Activated naive CD8-positive, alpha-beta T cell (primary cell): ENCODE results near the gene GTPBP10.
A peak's percentile ranks its signal among the peaks of the same experiment; 100 is the strongest.
"Not testable (repeated sequence)": the region's sequence is repeated elsewhere in the genome, so short reads cannot be mapped to it uniquely, and the experiment has no call there.

Experiments
- H3K27ac Mint-ChIP-seq: one replicate; pipeline ENCODE4 v1.8.0; 2021; ENCODE audit warnings: mixed read lengths
- H3K27me3 Mint-ChIP-seq: one replicate; pipeline ENCODE4 v1.8.0; 2021; ENCODE audit warnings: mixed read lengths
- H3K36me3 Mint-ChIP-seq: one replicate; pipeline ENCODE4 v1.8.0; 2021; ENCODE audit warnings: mixed read lengths
- H3K4me1 Mint-ChIP-seq: one replicate; pipeline ENCODE4 v1.8.0; 2021; ENCODE audit warnings: low read depth, mixed read lengths
- H3K4me3 Mint-ChIP-seq: one replicate; pipeline ENCODE4 v1.8.0; 2021; ENCODE audit warnings: mild to moderate bottlenecking, mixed read lengths
- H3K9me3 Mint-ChIP-seq: one replicate; pipeline ENCODE4 v1.8.0; 2021; ENCODE audit warnings: low read depth, mixed read lengths

Gene GTPBP10, protein sequence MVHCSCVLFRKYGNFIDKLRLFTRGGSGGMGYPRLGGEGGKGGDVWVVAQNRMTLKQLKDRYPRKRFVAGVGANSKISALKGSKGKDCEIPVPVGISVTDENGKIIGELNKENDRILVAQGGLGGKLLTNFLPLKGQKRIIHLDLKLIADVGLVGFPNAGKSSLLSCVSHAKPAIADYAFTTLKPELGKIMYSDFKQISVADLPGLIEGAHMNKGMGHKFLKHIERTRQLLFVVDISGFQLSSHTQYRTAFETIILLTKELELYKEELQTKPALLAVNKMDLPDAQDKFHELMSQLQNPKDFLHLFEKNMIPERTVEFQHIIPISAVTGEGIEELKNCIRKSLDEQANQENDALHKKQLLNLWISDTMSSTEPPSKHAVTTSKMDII

DNA sequence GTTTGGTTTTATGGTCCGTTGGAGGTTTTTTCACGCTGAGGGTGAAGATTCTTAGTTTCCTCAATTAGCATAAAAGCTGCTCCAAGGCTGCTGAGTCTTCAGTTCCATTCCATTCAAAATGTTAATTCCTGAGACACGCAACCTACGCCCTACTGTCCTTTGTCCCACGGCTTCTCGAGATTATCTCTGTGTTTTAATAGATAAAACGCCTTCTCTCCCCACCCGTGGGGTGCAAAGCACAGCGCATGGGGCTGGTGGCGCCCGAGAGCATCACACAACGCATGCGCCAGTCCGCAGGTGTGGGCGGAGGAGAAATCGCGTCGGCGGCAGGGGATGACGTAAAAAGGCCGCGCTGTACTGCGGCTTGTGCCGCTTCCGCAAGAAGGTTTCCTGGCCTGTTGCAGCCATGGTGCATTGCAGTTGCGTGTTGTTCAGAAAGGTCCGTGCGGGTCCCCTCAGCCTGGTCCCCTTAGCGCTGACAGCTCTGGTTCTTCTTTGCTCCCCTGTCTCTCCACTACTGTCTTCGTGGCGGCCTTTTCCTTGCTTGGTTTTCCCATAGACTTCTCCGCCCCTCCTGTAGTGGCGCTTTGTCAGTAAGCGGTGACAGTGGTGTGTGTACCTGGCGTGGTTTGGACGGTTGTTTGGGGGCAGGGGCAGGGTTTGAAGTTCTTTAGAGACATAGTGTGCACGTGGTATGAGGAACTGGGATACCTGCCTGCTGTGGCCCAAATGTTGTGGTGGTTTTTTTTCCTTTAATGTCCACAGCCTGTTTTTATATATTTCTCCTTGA lies at the start of gene GTPBP10:
Gene GTPBP10 (plus strand): TSS at position 381 of the 790 bp plus-strand sequence. CDS start 26 bp downstream, at position 407.
- peaks cover 7% of the 10 kb centered on the region for H3K36me3 Mint-ChIP-seq
- H3K4me3 Mint-ChIP-seq = peak within 1 kb of the TSS; percentile 97
- peak within 1 kb of the TSS; percentile 98 for H3K27ac Mint-ChIP-seq
- no peaks in the 10 kb centered on the region for H3K27me3 Mint-ChIP-seq
- no peaks in the 10 kb centered on the region for H3K9me3 Mint-ChIP-seq
- peaks cover 53% of the 10 kb centered on the region for H3K4me1 Mint-ChIP-seq

DNA sequence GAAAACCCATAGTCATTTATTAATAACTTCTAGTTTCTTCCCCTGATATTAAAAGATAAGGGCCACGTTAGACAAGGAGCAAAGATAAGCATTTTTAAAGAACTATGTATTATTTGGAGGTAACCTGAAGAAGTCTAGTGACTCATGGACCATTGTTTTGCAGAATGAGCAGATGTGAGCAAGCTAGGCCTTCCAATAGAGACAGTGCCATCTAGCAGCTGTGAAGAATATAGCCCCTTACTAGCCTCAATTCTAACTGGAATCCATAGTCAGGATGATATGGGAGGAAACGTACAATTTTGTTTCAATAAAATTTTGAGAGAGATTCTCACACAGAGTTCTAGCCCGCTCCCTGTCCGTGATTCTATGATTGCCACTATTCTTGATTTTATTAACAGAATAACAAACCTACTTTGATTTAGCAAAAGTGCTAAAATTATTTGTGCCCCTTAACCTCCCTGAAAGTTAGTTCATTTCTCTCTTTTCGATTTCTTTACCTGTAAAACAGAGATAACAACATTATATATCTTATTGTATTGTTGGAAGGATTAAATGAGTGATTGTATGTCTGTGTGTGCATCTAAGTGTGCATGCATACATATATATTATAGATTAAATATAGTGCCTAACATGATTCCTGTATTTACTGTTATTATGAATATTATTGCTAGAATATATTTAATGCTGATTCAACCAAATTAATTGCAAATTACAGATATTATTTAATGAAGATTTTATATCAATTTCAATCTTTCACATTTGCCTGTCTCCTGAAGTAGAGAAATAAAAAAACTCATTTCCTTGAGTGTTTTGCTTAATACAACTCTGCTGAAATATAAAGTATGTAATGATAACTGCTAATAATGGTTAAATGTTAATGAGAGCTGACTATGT lies 48.1 kb upstream of the GTPBP10 start:
- peaks cover 2% of the 10 kb centered on the region for H3K27me3 Mint-ChIP-seq
- H3K36me3 Mint-ChIP-seq = peaks cover under 1% of the 10 kb centered on the region
- H3K4me3 Mint-ChIP-seq = no peak overlapping the region
- no peak overlapping the region for H3K27ac Mint-ChIP-seq
- H3K9me3 Mint-ChIP-seq = no peaks in the 10 kb centered on the region
- H3K4me1 Mint-ChIP-seq = no peaks in the 10 kb centered on the region

DNA sequence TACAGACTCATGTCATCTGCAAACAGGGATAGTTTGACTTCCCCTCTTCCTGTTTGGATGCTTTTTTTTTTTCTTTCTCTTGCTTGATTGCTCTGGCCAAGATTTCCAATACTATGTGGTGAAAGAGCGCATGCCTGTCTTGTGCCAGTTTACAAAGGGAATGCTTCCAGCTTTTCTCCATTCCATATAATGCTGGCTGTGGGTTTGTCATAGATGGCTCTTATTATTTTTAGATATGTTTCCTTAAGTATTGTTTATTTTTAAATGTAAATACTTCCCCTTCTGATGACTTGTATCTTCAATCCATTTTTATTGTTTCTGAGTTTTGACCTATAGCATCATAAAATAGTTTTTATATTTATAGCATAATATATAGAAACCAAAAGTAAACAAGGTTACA lies 43.3 kb upstream of the GTPBP10 start:
- H3K27me3 Mint-ChIP-seq = peaks cover 3% of the 10 kb centered on the region
- no peaks in the 10 kb centered on the region for H3K36me3 Mint-ChIP-seq
- H3K4me1 Mint-ChIP-seq = no peaks in the 10 kb centered on the region
- H3K4me3 Mint-ChIP-seq = no peak overlapping the region
- no peak overlapping the region for H3K27ac Mint-ChIP-seq
- H3K9me3 Mint-ChIP-seq = no peaks in the 10 kb centered on the region

DNA sequence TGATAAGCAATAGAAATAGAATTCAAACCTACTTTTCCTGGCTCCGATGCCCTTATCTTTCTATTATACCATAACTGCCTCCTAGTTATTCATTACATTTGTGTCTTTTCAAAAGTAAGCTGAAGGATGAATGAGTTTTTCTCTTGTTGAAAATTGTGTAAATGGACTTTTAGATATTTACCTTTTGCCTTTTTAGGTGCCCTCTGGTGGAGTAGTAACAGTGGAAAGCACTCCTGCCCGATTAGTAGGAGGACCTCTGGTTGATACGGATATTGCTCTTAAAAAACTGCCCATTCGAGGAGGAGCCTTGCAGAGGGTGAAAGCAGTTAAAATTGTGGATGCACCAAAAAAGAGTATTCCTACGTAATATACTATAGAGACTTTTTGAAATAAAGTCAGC lies 36.6 kb upstream of the GTPBP10 start:
- no peaks in the 10 kb centered on the region for H3K4me1 Mint-ChIP-seq
- no peak overlapping the region for H3K4me3 Mint-ChIP-seq

DNA sequence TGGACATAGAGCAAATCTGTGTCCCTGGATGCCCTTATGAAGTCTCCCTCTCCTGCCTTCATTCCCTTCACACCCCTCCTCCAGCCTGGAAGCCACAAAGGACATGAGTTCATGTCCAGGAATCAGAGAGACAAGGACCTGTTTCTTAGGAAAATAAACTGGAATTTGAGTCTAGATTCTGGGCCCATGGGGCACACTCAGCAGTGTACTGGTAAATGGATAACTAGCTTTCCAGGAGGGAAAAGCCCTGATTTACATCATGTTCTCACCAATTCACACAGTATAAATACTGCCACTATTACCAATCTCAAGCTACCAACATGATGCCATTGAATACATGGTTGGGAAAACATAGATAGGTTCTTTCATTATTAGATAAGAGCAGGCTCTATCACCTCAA lies 35.3 kb upstream of the GTPBP10 start:
- no peaks in the 10 kb centered on the region for H3K36me3 Mint-ChIP-seq
- no peak overlapping the region for H3K27ac Mint-ChIP-seq
- H3K4me3 Mint-ChIP-seq = no peak overlapping the region
- H3K4me1 Mint-ChIP-seq = no peaks in the 10 kb centered on the region
- no peaks in the 10 kb centered on the region for H3K9me3 Mint-ChIP-seq
- H3K27me3 Mint-ChIP-seq = peaks cover 3% of the 10 kb centered on the region

More for the DNA sequence above, 36.6 kb upstream of the GTPBP10 start:
- H3K27ac Mint-ChIP-seq = no peak overlapping the region
- no peaks in the 10 kb centered on the region for H3K27me3 Mint-ChIP-seq
- no peaks in the 10 kb centered on the region for H3K36me3 Mint-ChIP-seq
- no peaks in the 10 kb centered on the region for H3K9me3 Mint-ChIP-seq

DNA sequence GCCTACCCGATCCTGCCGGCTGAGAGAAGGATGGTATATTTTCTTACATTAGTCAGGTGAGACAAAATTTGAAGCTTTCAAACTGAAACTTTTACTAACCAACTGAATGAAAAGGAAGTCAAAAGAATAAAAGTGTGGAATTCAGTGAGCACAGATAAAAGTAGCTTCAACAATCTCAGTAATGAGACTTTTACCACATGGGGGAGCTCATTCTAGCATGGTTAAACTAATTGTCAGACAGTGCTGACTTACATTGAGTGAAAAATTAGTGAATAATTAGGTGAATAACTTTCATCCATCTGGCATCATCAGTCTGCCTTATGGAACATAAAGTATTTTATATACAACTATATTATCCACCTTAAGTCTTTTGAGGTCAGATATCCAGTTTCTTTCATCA lies 33.8 kb upstream of the GTPBP10 start:
- no peak overlapping the region for H3K4me3 Mint-ChIP-seq
- no peaks in the 10 kb centered on the region for H3K9me3 Mint-ChIP-seq
- H3K27ac Mint-ChIP-seq = no peak overlapping the region
- no peaks in the 10 kb centered on the region for H3K4me1 Mint-ChIP-seq
- H3K36me3 Mint-ChIP-seq = no peaks in the 10 kb centered on the region
- H3K27me3 Mint-ChIP-seq = peaks cover 8% of the 10 kb centered on the region

DNA sequence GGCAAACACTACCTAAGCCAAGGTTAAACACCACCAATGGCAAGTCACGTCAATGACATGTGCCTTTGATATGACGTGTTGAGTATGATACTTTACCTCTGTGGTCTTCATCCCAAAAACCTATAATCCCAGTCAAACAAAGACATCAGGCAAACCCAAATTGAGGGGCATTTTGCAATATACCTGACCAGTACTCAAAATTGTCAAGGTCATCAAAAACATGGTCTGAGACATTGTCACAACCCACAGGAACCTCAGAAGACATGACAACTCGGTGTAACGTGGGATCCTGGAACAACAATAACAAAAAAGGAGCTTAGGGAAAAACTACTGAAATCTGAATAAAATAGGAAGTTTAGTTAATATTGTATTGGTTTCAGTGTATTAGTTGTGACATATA lies 32.6 kb upstream of the GTPBP10 start:
- H3K27ac Mint-ChIP-seq = no peak overlapping the region
- H3K4me1 Mint-ChIP-seq = no peaks in the 10 kb centered on the region
- H3K9me3 Mint-ChIP-seq = no peaks in the 10 kb centered on the region
- H3K36me3 Mint-ChIP-seq = no peaks in the 10 kb centered on the region
- H3K4me3 Mint-ChIP-seq = no peak overlapping the region
- peaks cover 12% of the 10 kb centered on the region for H3K27me3 Mint-ChIP-seq

DNA sequence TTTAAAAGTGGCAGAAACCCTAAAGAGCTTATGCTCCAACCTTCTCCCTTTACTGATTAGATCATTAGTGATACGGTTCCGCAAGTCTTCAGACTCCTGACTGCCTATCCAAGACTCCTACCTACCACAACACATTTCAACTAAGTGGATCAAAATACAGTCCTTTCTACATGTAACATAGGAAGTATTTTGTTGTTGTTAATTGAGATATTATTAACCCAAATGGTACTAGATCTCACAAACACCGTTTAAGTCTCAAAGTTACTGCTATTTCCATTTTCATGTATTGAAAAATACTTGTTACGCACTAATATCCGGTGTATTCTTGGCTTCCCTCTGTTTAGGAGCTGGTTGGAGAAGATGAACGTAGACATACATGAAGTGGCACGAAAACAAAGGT lies 26.5 kb upstream of the GTPBP10 start:
- Mint-ChIP-seq H3K27ac (no peak overlapping the region), H3K4me3 (peak overlapping the region; percentile 64), H3K36me3 (no peaks in the 10 kb centered on the region), H3K9me3 (no peaks in the 10 kb centered on the region), H3K27me3 (peaks cover 42% of the 10 kb centered on the region), H3K4me1 (peaks cover 11% of the 10 kb centered on the region)

DNA sequence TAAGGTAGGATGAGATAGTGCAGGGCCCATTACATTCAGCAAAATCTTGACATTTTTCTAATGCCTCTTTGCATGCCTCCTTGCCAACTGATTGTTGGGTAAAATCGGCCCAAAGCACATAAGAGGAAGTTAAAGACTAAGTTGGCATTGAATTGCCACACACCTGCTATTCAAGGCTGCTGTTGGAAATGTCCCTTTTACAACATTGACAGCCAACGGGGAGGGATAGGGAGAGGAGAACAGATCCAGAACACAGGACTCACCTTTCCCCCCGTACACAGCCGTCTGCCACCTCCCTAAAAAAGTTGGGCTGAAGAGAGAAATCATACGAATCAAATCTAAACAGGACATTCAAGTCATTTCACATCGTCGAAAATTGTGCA lies 26.1 kb upstream of the GTPBP10 start:
- Mint-ChIP-seq H3K4me1 (peaks cover 11% of the 10 kb centered on the region), H3K4me3 (peak overlapping the region; percentile 64), H3K9me3 (no peaks in the 10 kb centered on the region), H3K36me3 (no peaks in the 10 kb centered on the region), H3K27ac (no peak overlapping the region), H3K27me3 (peaks cover 39% of the 10 kb centered on the region)

DNA sequence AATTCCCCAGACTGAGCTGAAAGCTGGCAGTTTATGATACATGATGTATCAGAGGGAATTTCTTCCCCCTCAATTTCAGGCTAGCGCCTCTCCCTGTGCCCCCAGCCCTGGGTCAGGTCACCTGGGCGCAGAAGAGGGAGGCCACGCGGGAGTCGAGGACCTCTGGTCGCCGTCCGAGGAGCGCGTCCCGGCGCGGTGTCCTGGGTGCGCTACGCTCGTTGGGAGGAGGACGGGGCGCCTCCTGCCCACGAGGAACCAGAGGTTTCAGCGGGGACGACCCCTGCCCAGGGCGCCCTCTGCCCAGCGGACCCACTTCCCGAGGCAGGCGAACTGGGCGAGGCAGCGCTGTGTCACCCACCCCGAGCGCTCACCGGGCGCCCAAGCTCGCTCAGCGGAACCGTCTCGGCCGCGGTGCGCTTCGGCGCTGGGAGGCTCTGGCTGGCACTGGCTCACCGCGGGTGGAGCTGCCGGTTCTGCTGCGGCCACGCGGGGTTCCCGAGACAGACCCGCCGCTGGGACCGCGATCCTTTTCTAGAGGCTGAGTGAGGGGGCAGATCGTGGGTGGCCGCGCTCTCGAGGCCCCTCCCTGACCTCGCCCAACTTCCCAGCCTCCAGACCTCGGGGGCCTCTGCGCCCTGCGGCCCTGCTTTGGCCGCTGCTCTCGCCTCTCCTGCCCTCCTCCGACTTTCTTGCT lies 25.6 kb upstream of the GTPBP10 start, which contains the start of gene FAM237B:
Gene FAM237B (minus strand): TSS at position 504 of the 694 bp plus-strand sequence. CDS start 1,556 bp downstream, outside the sequence.
- H3K27me3 Mint-ChIP-seq = peaks cover 39% of the 10 kb centered on the region
- H3K9me3 Mint-ChIP-seq = no peaks in the 10 kb centered on the region
- no peak within 1 kb of the TSS for H3K27ac Mint-ChIP-seq
- peak within 1 kb of the TSS; percentile 64 for H3K4me3 Mint-ChIP-seq
- peaks cover 11% of the 10 kb centered on the region for H3K4me1 Mint-ChIP-seq
- H3K36me3 Mint-ChIP-seq = no peaks in the 10 kb centered on the region

DNA sequence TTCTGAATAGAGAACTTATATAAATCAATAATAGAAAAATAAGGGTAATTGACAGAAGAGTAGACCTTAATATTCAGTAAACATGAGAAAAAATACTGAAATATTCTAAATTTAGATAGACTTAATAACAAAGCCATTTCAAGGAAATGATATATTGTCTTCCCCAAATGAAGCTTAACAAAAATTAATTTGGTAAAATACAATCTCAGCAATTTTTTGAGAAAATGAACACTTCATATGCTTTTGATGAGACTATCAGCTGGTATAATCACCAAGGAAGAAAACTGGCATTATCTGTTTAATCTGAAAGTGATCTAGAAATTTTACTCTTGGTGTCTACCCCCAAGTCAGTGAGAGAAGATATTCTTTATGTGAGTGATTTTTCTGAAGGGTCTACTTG lies 23.7 kb upstream of the GTPBP10 start:
- Mint-ChIP-seq H3K4me1 (peaks cover 11% of the 10 kb centered on the region), H3K27ac (no peak overlapping the region), H3K4me3 (no peak overlapping the region), H3K36me3 (no peaks in the 10 kb centered on the region), H3K9me3 (no peaks in the 10 kb centered on the region), H3K27me3 (peaks cover 35% of the 10 kb centered on the region)

DNA sequence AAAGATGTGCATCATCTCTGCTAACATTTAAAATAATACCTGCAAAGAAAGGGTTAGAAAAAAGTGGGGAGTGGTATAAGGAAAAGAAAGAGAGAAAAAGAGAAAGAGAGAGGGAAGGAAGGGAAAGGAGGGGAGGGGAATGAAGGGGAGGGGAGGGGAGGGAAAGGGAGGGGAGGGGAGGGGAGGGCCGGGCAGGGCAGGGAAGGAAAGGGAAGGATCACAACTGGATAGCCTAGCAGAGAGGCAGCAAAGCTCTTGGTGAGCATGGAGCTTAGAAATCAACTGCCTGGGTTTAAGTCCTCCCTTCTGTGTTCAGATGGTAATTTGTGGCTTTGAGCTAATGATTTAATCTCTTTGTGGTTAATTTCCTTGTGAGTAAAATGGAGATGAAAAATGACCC lies 20.0 kb upstream of the GTPBP10 start:
- no peaks in the 10 kb centered on the region for H3K9me3 Mint-ChIP-seq
- no peaks in the 10 kb centered on the region for H3K36me3 Mint-ChIP-seq
- H3K4me3 Mint-ChIP-seq = no peak overlapping the region
- peaks cover 2% of the 10 kb centered on the region for H3K4me1 Mint-ChIP-seq
- peaks cover 13% of the 10 kb centered on the region for H3K27me3 Mint-ChIP-seq
- no peak overlapping the region for H3K27ac Mint-ChIP-seq

DNA sequence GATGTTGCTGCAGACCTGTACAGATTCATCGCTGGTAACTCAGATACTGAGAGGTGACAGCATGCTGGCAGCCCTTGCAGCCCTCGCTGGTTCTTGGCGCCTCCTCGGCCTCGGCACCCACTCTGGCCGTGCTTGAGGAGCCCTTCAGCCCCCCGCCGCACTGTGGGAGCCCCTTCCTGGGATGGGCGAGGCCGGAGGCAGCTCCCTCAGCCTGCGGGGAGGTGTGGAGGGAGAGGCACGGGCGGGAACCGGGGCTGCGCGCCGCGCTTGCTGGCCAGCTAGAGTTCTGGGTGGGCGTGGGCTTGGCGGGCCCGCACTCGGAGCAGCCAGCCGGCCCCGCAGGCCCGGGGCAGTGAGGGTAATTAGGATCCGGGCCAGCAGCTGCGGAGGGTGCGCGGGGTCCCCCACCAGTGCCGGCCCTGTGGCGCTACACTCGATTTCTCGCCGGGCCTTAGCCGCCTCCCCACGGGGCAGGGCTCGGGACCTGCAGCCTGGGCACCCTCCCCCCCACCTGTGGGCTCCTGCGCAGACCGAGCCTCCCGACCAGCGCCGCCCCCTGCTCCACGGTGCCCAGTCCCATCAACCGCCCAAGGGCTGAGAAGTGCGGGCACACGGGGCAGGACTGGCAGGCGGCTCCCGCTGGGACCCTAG lies 12.2 kb upstream of the GTPBP10 start:
- H3K36me3 Mint-ChIP-seq = no peaks in the 10 kb centered on the region
- H3K4me1 Mint-ChIP-seq = no peaks in the 10 kb centered on the region
- H3K27ac Mint-ChIP-seq = no peak overlapping the region
- no peaks in the 10 kb centered on the region for H3K9me3 Mint-ChIP-seq
- no peak overlapping the region for H3K4me3 Mint-ChIP-seq
- peaks cover 5% of the 10 kb centered on the region for H3K27me3 Mint-ChIP-seq

DNA sequence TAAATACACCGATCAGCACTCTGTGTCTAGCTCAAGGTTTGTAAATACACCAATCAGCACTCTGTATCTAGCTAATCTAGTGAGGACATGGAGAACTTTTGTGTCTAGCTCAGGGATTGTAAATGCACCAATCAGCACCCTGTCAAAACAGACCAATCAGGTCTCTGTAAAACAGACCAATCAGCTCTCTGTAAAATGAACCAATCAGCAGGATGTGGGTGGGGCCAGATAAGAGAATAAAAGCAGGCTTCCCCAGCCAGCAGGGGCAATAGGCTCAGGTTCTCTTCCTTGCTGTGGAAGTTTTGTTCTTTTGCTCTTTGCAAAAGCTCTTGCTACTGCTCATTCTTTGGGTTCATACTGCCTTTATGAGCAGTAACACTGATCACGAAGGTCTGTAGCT lies 11.6 kb upstream of the GTPBP10 start:
- not testable (repeated sequence) for H3K4me3 Mint-ChIP-seq, H3K27ac Mint-ChIP-seq, H3K36me3 Mint-ChIP-seq, H3K27me3 Mint-ChIP-seq, H3K4me1 Mint-ChIP-seq, H3K9me3 Mint-ChIP-seq
